ENCODE results near the gene IRF3.

GRCh38 chr19:49684983-49685553 lies 19.4 kb upstream of the IRF3 start:
- no peak for TF ChIP-seq TAF1 (IDR thresholded peaks at IDR 0.05; ENCODE audit: borderline replicate concordance, insufficient read depth, low read length)
- TF ChIP-seq POLR2AphosphoS5 (IDR thresholded peaks at IDR 0.05; ENCODE audit: low read depth, low read length), result no peak
- TF ChIP-seq, protein P1, sequence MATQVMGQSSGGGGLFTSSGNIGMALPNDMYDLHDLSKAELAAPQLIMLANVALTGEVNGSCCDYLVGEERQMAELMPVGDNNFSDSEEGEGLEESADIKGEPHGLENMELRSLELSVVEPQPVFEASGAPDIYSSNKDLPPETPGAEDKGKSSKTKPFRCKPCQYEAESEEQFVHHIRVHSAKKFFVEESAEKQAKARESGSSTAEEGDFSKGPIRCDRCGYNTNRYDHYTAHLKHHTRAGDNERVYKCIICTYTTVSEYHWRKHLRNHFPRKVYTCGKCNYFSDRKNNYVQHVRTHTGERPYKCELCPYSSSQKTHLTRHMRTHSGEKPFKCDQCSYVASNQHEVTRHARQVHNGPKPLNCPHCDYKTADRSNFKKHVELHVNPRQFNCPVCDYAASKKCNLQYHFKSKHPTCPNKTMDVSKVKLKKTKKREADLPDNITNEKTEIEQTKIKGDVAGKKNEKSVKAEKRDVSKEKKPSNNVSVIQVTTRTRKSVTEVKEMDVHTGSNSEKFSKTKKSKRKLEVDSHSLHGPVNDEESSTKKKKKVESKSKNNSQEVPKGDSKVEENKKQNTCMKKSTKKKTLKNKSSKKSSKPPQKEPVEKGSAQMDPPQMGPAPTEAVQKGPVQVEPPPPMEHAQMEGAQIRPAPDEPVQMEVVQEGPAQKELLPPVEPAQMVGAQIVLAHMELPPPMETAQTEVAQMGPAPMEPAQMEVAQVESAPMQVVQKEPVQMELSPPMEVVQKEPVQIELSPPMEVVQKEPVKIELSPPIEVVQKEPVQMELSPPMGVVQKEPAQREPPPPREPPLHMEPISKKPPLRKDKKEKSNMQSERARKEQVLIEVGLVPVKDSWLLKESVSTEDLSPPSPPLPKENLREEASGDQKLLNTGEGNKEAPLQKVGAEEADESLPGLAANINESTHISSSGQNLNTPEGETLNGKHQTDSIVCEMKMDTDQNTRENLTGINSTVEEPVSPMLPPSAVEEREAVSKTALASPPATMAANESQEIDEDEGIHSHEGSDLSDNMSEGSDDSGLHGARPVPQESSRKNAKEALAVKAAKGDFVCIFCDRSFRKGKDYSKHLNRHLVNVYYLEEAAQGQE (IDR thresholded peaks at IDR 0.05; ENCODE audit: insufficient read depth in 1 of 2, low read depth in 2 of 2, low read length in 2 of 2), result no peak
- TF ChIP-seq SIN3A (IDR thresholded peaks at IDR 0.05; ENCODE audit: borderline replicate concordance, insufficient read depth, low read length), result no peak
